ENCODE data around the gene WDR47.
"Not testable (repeated sequence)": the region's sequence is repeated elsewhere in the genome, so short reads cannot be mapped to it uniquely, and the experiment has no call there.

Gene WDR47

GRCh38 chr1:109024646-109025045, 17.3 kb downstream of the WDR47 start:
- no peak for TF ChIP-seq CTCF (IDR thresholded peaks at IDR 0.05; ENCODE audit: extremely low read depth, insufficient read depth, missing control alignments)
- in situ Hi-C loops (cut with MboI; ENCODE audit: low pct_unique_long_range_greater_than_20kb, low sequenced_read_pairs, unreplicated experiment): no loop called here
- DNase-seq (ENCODE audit: low spot score): no peak

GRCh38 chr1:109020693-109021257, 21.1 kb downstream of the WDR47 start:
- no peak for TF ChIP-seq CTCF (IDR thresholded peaks at IDR 0.05; ENCODE audit: extremely low read depth, insufficient read depth, missing control alignments)
- in situ Hi-C loops (cut with MboI; ENCODE audit: low pct_unique_long_range_greater_than_20kb, low sequenced_read_pairs, unreplicated experiment): no loop called here
- DNase-seq (ENCODE audit: low spot score): no peak

GRCh38 chr1:109017719-109018118, 24.2 kb downstream of the WDR47 start:
- DNase-seq (ENCODE audit: low spot score); in situ Hi-C loops (cut with MboI; ENCODE audit: low pct_unique_long_range_greater_than_20kb, low sequenced_read_pairs, unreplicated experiment): not testable (repeated sequence)

GRCh38 chr1:109017134-109017533, 24.8 kb downstream of the WDR47 start:
- no peak for TF ChIP-seq CTCF (IDR thresholded peaks at IDR 0.05; ENCODE audit: extremely low read depth, insufficient read depth, missing control alignments)
- DNase-seq (ENCODE audit: low spot score): no peak
- in situ Hi-C loops (cut with MboI; ENCODE audit: low pct_unique_long_range_greater_than_20kb, low sequenced_read_pairs, unreplicated experiment): no loop called here

GRCh38 chr1:109011335-109011734, 30.6 kb downstream of the WDR47 start:
- no peak for DNase-seq (ENCODE audit: low spot score)
- TF ChIP-seq CTCF (IDR thresholded peaks at IDR 0.05; ENCODE audit: extremely low read depth, insufficient read depth, missing control alignments): no peak
- in situ Hi-C loops (cut with MboI; ENCODE audit: low pct_unique_long_range_greater_than_20kb, low sequenced_read_pairs, unreplicated experiment): no loop called here

GRCh38 chr1:108996622-108997021, 45.3 kb downstream of the WDR47 start:
- DNase-seq (ENCODE audit: low spot score); in situ Hi-C loops (cut with MboI; ENCODE audit: low pct_unique_long_range_greater_than_20kb, low sequenced_read_pairs, unreplicated experiment): not testable (repeated sequence)

GRCh38 chr1:108983114-108983513, 58.8 kb downstream of the WDR47 start:
- in situ Hi-C loops (cut with MboI; ENCODE audit: low pct_unique_long_range_greater_than_20kb, low sequenced_read_pairs, unreplicated experiment): no loop called here
- TF ChIP-seq CTCF (IDR thresholded peaks at IDR 0.05; ENCODE audit: extremely low read depth, insufficient read depth, missing control alignments): no peak
- no peak for DNase-seq (ENCODE audit: low spot score)

- DNase-seq (ENCODE audit: low spot score): no peak
- no peak for TF ChIP-seq CTCF (IDR thresholded peaks at IDR 0.05; ENCODE audit: extremely low read depth, insufficient read depth, missing control alignments)
- in situ Hi-C loops (cut with MboI; ENCODE audit: low pct_unique_long_range_greater_than_20kb, low sequenced_read_pairs, unreplicated experiment): no loop called here
These were observed 65.2 kb downstream of the WDR47 start for GRCh38 chr1:108976658-108977057.
